Neural progenitor cell (in vitro differentiated cells): ENCODE data around the gene RPL5. TPM values are rescaled to one million over a fixed set of nuclear protein-coding genes. Genes with fewer than 3 reads are reported as not detected.

Experiments
- DNase-seq: peaks from one replicate; pipeline ENCODE4 v3.0.0-alpha.2; 2016; ENCODE audit warnings: low spot score
- H2AFZ ChIP-seq: fragments of 200-600 bp; sonication (generic); replicated peaks from 2 replicates; pipeline ENCODE4 v1.6.1; 2016; ENCODE audit warnings: antibody characterized with exemption
- H3F3A ChIP-seq: fragments of 200-600 bp; sonication (generic); 2 replicates; pipeline ENCODE4 v1.6.1; 2016; ENCODE audit warnings: antibody characterized with exemption, low read depth
- H3K27ac ChIP-seq: fragments of 200-600 bp; sonication (generic); 2 replicates; pipeline ENCODE4 v1.5.1; 2016; ENCODE audit warnings: mild to moderate bottlenecking
- H3K27me3 ChIP-seq: fragments of 200-600 bp; sonication (generic); 2 replicates; pipeline ENCODE4 v1.6.1; 2016; ENCODE audit warnings: mild to moderate bottlenecking, moderate library complexity
- H3K36me3 ChIP-seq: fragments of 200-600 bp; sonication (generic); 2 replicates; pipeline ENCODE4 v1.5.1; 2016
- H3K4me1 ChIP-seq: fragments of 200-600 bp; sonication (generic); 2 replicates; pipeline ENCODE4 v1.6.1; 2016; ENCODE audit warnings: mixed run types
- H3K4me2 ChIP-seq: fragments of 200-600 bp; sonication (generic); 2 replicates; pipeline ENCODE4 v1.6.1; 2016
- H3K4me3 ChIP-seq: fragments of 200-600 bp; sonication (generic); 2 replicates; pipeline ENCODE4 v1.5.1; 2016
- H3K79me2 ChIP-seq: fragments of 200-600 bp; sonication (generic); 2 replicates; pipeline ENCODE4 v1.6.1; 2016; ENCODE audit warnings: low read depth
- H3K9ac ChIP-seq: fragments of 200-600 bp; sonication (generic); 2 replicates; pipeline ENCODE4 v1.6.1; 2016
- H3K9me3 ChIP-seq: fragments of 200-600 bp; sonication (generic); 2 replicates; pipeline ENCODE4 v1.5.1; 2016; ENCODE audit warnings: low read depth
- H4K20me1 ChIP-seq: fragments of 200-600 bp; sonication (generic); 2 replicates; pipeline ENCODE4 v1.6.1; 2016; ENCODE audit warnings: low read depth
- H3K27ac Mint-ChIP-seq: 3 replicates; pipeline ENCODE4 v1.8.0; 2021; ENCODE audit warnings: mixed read lengths
- H3K27me3 Mint-ChIP-seq: 2 replicates; pipeline ENCODE4 v1.8.0; 2022; ENCODE audit warnings: low read depth, mild to moderate bottlenecking, inconsistent platforms, moderate library complexity, mixed read lengths; ENCODE audit not compliant: insufficient read depth
- H3K36me3 Mint-ChIP-seq: 3 replicates; pipeline ENCODE4 v1.8.0; 2021; ENCODE audit warnings: mixed read lengths
- H3K4me1 Mint-ChIP-seq: 3 replicates; pipeline ENCODE4 v1.8.0; 2021; ENCODE audit warnings: mixed read lengths
- H3K4me3 Mint-ChIP-seq: 3 replicates; pipeline ENCODE4 v1.8.0; 2021; ENCODE audit warnings: mild to moderate bottlenecking, moderate library complexity, mixed read lengths
- H3K9me3 Mint-ChIP-seq: 3 replicates; pipeline ENCODE4 v1.8.0; 2020; ENCODE audit warnings: mixed read lengths
- EZH2 ChIP-seq: fragments of 200-600 bp; sonication (generic); IDR thresholded peaks from 2 replicates; pipeline ENCODE4 v1.6.1; 2017; ENCODE audit warnings: antibody characterized with exemption, mild to moderate bottlenecking, moderate library complexity
- EZH2phosphoT487 ChIP-seq: fragments of 200-600 bp; sonication (generic); IDR thresholded peaks from 2 replicates; pipeline ENCODE4 v1.6.1; 2017; ENCODE audit warnings: antibody characterized with exemption
- total RNA-seq: library from RNA; depleted of rRNA; stranded (reverse); fragments of >200 nt; gene quantifications from 2 replicates; pipeline ENCODE4 v1.2.3, GENCODE V29; 2015; ENCODE audit warnings: low replicate concordance
- TF ChIP-seq, protein P1 (sequence below): fragments of 200-600 bp; sonication (generic); IDR thresholded peaks from 2 replicates; pipeline ENCODE4 v1.5.1; 2017; ENCODE audit warnings: antibody characterized with exemption, mild to moderate bottlenecking

The RPL5 gene
- total RNA-seq, 1 donor from 2014 or later: 3,732 TPM

DNA sequence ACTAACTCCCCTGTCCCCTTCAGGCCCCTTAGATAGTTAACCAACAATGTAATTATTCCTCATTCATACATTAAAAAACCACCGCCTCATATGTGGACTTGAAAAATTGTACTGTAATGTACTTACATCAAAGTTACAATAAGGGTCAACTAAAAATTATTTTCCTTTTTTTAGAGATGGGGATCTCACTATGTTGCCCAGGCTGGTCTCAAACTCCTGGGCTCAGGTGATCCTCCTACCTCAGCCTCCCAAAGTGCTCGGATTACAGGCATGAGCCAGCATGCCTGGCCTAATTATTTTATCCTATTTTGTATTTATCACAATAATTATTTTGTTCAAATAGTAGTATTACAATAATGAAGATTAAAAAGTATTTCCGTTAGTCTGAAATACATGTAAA lies 12.6 kb downstream of the RPL5 start:
- no peak overlapping the region for H3K4me3 ChIP-seq

DNA sequence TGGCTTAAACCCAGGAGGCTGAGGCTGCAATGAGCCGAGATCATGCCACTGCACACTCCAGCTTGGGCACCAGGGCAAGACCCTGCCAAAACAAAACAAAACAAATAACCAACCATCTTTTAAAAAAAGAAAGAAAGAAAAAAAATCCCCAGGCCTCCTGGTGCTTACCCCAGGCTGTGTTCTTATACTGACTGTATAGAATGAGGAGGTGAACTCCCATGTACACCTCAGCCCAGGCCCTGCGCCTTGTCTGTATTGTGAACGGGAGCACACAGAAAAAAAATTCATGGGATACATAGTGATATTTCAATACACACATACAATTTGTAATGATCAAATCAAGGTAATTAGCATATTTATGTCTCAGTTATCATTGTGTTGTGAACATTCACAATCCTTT lies 14.1 kb downstream of the RPL5 start:
- no peaks in the 10 kb centered on the region for H3K9me3 Mint-ChIP-seq
- Histone ChIP-seq H4K20me1 (peaks cover 5% of the 10 kb centered on the region), H3K9ac (no peak overlapping the region), H3K9me3 (no peaks in the 10 kb centered on the region), H3K27me3 (no peaks in the 10 kb centered on the region), H3K27ac (no peak overlapping the region), H3K79me2 (peaks cover 4% of the 10 kb centered on the region), H3F3A (peaks cover 37% of the 10 kb centered on the region), H3K4me2 (no peak overlapping the region), H2AFZ (no peak overlapping the region), H3K4me3 (no peak overlapping the region), H3K4me1 (no peaks in the 10 kb centered on the region), H3K36me3 (peaks cover 20% of the 10 kb centered on the region)
- TF ChIP-seq, protein P1, sequence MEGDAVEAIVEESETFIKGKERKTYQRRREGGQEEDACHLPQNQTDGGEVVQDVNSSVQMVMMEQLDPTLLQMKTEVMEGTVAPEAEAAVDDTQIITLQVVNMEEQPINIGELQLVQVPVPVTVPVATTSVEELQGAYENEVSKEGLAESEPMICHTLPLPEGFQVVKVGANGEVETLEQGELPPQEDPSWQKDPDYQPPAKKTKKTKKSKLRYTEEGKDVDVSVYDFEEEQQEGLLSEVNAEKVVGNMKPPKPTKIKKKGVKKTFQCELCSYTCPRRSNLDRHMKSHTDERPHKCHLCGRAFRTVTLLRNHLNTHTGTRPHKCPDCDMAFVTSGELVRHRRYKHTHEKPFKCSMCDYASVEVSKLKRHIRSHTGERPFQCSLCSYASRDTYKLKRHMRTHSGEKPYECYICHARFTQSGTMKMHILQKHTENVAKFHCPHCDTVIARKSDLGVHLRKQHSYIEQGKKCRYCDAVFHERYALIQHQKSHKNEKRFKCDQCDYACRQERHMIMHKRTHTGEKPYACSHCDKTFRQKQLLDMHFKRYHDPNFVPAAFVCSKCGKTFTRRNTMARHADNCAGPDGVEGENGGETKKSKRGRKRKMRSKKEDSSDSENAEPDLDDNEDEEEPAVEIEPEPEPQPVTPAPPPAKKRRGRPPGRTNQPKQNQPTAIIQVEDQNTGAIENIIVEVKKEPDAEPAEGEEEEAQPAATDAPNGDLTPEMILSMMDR: no peak
- TF ChIP-seq EZH2phosphoT487 (no peak), EZH2 (no peak)
- peaks cover 28% of the 10 kb centered on the region for H3K36me3 Mint-ChIP-seq
- no peaks in the 10 kb centered on the region for H3K27me3 Mint-ChIP-seq
- no peak overlapping the region for H3K27ac Mint-ChIP-seq
- no peak for DNase-seq
- H3K4me3 Mint-ChIP-seq: no peak overlapping the region
- H3K4me1 Mint-ChIP-seq: peaks cover 11% of the 10 kb centered on the region

More for the DNA sequence above, 12.6 kb downstream of the RPL5 start:
- Mint-ChIP-seq H3K27ac (no peak overlapping the region), H3K36me3 (peaks cover 37% of the 10 kb centered on the region), H3K4me1 (peaks cover 11% of the 10 kb centered on the region), H3K27me3 (no peaks in the 10 kb centered on the region), H3K4me3 (no peak overlapping the region), H3K9me3 (no peaks in the 10 kb centered on the region)
- Histone ChIP-seq H4K20me1 (peaks cover 19% of the 10 kb centered on the region), H3K27ac (no peak overlapping the region), H3K79me2 (peaks cover 19% of the 10 kb centered on the region), H3K9ac (no peak overlapping the region), H2AFZ (no peak overlapping the region), H3K4me1 (no peaks in the 10 kb centered on the region), H3K9me3 (no peaks in the 10 kb centered on the region), H3F3A (peaks cover 51% of the 10 kb centered on the region), H3K4me2 (no peak overlapping the region), H3K36me3 (peaks cover 28% of the 10 kb centered on the region), H3K27me3 (no peaks in the 10 kb centered on the region)
- TF ChIP-seq EZH2phosphoT487 (no peak), EZH2 (no peak)
- TF ChIP-seq, protein P1: no peak
- no peak for DNase-seq

DNA sequence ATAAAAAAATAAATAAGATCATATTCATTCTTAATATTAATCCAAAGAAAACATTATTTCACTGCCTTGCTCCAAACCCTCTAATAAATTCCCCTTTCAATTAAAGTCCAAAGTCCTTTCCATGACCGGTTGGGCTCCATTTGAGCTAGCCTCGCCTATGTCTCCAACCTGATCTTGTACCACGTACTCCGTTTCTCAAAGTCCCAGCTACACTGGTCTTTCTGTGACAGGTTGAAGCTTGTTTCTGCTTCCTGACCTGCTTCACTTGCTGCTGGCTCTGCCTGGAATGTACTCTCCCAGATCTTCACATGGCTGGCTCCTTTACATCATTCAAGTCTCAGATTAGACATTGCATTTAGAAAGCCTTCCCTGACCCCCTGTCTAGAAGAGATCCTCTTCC lies 16.4 kb downstream of the RPL5 start:
- H3K9ac ChIP-seq: no peak overlapping the region
- Mint-ChIP-seq H3K4me1 (peaks cover 11% of the 10 kb centered on the region), H3K9me3 (no peaks in the 10 kb centered on the region), H3K36me3 (peaks cover 13% of the 10 kb centered on the region), H3K27me3 (no peaks in the 10 kb centered on the region), H3K27ac (no peak overlapping the region), H3K4me3 (no peak overlapping the region)
- peaks cover 14% of the 10 kb centered on the region for H3F3A ChIP-seq
- no peaks in the 10 kb centered on the region for H3K9me3 ChIP-seq
- TF ChIP-seq, protein P1: no peak
- TF ChIP-seq EZH2phosphoT487 (no peak), EZH2 (no peak)
- no peaks in the 10 kb centered on the region for H3K79me2 ChIP-seq
- DNase-seq: no peak
- H4K20me1 ChIP-seq: no peaks in the 10 kb centered on the region
- no peak overlapping the region for H3K27ac ChIP-seq
- H3K27me3 ChIP-seq: no peaks in the 10 kb centered on the region
- H3K4me2 ChIP-seq: no peak overlapping the region
- H3K36me3 ChIP-seq: peaks cover 9% of the 10 kb centered on the region
- H2AFZ ChIP-seq: no peak overlapping the region
- H3K4me1 ChIP-seq: no peaks in the 10 kb centered on the region
- H3K4me3 ChIP-seq: no peak overlapping the region
